ENCODE measurements around the gene HMGN5.

HMGN5 gene

DNA sequence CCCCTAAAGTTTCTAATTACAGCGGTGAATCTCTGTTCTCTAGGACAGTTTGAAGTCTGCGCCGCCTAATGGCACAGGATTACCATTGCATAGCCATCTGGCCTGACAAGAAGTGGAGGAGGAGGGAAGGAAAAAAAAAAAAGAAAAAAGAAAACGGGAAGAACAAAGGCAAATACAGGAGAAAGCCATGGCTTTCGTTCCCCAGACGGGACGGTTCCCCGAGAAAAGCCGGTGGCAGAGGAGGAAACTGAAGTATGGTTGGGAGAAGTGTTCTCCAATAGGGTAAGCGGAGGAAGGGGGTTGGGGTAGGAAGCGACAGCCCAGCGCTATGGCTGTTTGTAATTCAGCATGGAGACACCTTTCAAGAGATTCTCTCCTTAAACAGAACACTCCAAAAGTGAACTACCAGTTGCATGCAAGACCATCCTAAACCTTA, 80.8 kb downstream of the HMGN5 start:
- DNase-seq (ENCODE audit: insufficient read length, low spot score): no peak
- TF ChIP-seq, protein P1, sequence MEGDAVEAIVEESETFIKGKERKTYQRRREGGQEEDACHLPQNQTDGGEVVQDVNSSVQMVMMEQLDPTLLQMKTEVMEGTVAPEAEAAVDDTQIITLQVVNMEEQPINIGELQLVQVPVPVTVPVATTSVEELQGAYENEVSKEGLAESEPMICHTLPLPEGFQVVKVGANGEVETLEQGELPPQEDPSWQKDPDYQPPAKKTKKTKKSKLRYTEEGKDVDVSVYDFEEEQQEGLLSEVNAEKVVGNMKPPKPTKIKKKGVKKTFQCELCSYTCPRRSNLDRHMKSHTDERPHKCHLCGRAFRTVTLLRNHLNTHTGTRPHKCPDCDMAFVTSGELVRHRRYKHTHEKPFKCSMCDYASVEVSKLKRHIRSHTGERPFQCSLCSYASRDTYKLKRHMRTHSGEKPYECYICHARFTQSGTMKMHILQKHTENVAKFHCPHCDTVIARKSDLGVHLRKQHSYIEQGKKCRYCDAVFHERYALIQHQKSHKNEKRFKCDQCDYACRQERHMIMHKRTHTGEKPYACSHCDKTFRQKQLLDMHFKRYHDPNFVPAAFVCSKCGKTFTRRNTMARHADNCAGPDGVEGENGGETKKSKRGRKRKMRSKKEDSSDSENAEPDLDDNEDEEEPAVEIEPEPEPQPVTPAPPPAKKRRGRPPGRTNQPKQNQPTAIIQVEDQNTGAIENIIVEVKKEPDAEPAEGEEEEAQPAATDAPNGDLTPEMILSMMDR (IDR thresholded peaks at IDR 0.05; ENCODE audit: insufficient read depth, missing control alignments): peak; percentile 46
- peak; percentile 63 for FAIRE-seq

DNA sequence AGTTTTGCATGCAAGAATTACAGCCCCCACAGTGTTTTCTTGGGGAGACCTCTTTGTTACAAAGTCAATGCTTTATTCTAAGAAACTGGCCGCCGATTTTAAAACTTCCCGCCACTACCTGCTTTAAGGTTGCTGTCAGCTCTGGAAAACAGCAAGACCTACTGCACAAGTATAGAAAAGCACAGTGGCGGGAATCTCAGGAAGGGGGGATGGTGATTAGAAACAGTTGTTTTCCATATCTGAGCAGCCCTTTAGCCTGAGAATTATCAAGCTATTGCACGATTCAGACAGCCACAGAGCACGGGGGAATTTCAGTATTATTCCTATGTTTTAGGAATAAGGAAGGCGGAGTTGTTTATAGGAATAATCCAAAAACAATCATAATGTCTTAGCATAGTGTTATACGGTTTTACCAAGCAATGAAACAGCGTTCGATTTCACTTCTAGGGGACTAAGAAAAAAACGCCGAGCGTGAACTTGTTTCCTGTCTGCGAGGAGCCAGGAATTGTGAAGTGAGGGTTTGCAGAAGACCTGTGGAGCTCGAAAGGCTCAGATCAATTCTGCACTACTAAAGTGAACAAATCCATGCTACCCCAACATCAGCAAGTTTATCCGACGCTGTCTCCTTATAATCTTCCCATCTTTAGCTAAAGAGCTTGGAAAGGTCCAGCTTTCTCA, 81.3 kb downstream of the HMGN5 start:
- FAIRE-seq (peak; percentile 53), DNase-seq (ENCODE audit: insufficient read length, low spot score) (no peak)
- TF ChIP-seq, protein P1 (IDR thresholded peaks at IDR 0.05; ENCODE audit: insufficient read depth, missing control alignments): no peak

DNA sequence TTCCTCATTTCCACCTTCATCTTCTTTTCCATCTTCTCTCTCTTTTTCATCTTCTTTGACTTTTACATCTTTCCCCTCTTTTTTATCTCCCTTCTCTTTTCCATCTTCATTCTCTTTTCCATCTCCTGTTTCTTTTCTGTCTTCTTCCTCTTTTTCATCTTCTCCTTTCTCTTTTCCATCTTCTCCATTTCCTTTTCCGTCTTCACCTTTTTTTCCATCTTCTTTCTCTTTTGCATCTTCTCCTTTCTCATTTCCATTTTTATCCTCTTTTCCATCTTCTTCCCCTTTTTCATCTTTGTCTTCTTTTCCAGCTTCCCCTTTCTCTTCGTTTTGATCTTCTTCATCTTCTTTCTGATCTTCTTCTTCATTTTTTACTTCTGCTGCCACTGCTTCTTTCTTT, 87.0 kb downstream of the HMGN5 start:
- no peak for DNase-seq (ENCODE audit: insufficient read length, low spot score)
- no peak for FAIRE-seq
- TF ChIP-seq, protein P1 (IDR thresholded peaks at IDR 0.05; ENCODE audit: insufficient read depth, missing control alignments): no peak

DNA sequence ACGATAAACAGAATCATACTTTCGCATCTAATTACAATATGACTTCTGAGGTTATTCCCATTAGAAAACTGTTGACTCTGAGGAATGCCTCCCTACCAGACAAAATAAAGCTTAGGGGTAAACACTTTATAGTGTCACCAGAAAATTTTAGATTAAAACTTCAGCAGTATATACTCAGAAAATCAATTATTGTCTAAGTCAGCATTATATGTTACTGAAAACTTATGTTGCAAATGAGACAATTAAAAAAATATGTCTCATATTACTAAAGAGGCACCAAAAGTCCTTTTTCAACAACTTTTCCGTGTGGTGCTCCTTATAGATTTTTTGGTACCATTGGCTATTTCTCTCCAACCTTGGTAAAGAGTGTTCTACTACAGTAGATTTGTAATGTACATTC, 91.4 kb downstream of the HMGN5 start:
- FAIRE-seq (no peak), DNase-seq (ENCODE audit: insufficient read length, low spot score) (no peak)
- TF ChIP-seq, protein P1 (IDR thresholded peaks at IDR 0.05; ENCODE audit: insufficient read depth, missing control alignments): no peak

DNA sequence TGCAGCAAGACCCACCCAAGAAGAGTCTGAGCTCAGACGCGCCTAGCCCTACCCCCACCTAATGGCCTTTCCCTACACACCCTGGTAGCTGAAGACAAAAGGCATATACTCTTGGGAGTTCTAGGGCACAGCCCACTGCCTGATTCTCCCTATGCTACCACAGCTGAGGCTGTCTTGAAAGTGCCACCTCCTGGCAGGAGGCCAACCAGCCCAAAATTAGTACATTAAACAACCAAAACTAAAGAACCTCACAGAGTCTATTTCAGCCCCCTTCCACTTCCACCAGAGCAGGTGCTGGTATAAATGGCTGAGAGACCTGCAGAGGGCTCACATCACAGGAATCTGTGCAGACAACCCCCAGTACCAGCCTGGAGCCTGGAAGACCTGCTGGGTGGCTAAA, 119.1 kb downstream of the HMGN5 start:
- DNase-seq (ENCODE audit: insufficient read length, low spot score) (no peak), FAIRE-seq (no peak)

More for the DNA sequence above, 119.1 kb downstream of the HMGN5 start:
- TF ChIP-seq, protein P1 (IDR thresholded peaks at IDR 0.05; ENCODE audit: insufficient read depth, missing control alignments): no peak

Data from D721Med (cell line).